Measurements from ENCODE around the gene IFT172.

Gene IFT172

DNA sequence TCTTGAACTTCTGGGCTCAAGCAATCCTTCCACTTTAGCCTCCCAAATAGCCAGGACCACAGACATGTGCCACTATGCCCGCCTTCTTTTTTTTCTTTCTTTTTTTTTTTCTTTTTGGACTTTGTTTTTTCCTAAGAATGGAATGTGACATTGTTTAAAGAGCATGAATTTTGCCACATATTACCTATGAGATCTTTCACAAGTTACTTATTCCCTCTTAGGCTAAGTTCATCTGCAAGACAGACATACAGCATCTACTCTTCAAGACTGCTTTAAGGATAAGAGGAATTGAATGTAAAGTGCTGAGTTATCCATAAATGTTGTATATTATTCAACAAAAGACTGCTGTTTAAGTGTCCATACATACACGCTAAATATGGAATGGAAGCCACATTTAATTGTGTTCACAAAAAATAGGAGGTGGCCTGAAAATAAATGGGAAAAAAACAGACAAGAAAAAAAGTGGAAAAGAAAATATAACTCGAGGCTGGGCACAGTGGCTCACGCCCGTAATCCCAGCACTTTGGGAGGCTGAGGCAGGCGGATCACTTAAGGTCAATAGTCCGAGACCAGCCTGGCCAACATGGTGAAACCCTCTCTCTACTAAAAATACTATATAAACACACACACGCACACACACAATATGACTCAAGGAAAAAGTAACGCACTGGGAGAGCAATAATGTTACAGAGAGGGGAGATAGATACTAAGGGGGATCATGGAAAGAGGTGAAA is 77.0 kb downstream of the IFT172 start:
- Histone ChIP-seq H3K4me1 (ENCODE audit: insufficient read depth, low read length, poor library complexity, severe bottlenecking) (peaks cover 17% of the 10 kb centered on the region), H3F3A (ENCODE audit: low read depth) (no peaks in the 10 kb centered on the region), H3K4me2 (ENCODE audit: low read depth, low read length, poor library complexity, severe bottlenecking) (no peak overlapping the region), H3K4me3 (ENCODE audit: low read length, poor library complexity, severe bottlenecking) (no peak overlapping the region), H3K9me3 (ENCODE audit: insufficient read depth, low read depth, low read length) (no peaks in the 10 kb centered on the region), H3K9me2 (replicated peaks; ENCODE audit: low read depth, low read length) (no peaks in the 10 kb centered on the region), H3K79me2 (ENCODE audit: insufficient read depth, low read length) (peaks cover 18% of the 10 kb centered on the region), H4K20me1 (ENCODE audit: insufficient read depth, low read length, poor library complexity, severe bottlenecking) (peaks cover 17% of the 10 kb centered on the region), H3K27me3 (ENCODE audit: insufficient read depth, low read length, poor library complexity, severe bottlenecking) (no peaks in the 10 kb centered on the region), H3K9ac (ENCODE audit: low read depth, low read length, poor library complexity, severe bottlenecking) (no peak overlapping the region), H3K36me3 (ENCODE audit: insufficient read depth, low read length) (no peaks in the 10 kb centered on the region), H2AFZ (ENCODE audit: low read length) (peak overlapping the region; percentile 44; the same call in 1 of the 2 replicates)
- no peak for TF ChIP-seq EZH2phosphoT487 (IDR thresholded peaks at IDR 0.05; ENCODE audit: borderline replicate concordance)
- TF ChIP-seq, protein P1, sequence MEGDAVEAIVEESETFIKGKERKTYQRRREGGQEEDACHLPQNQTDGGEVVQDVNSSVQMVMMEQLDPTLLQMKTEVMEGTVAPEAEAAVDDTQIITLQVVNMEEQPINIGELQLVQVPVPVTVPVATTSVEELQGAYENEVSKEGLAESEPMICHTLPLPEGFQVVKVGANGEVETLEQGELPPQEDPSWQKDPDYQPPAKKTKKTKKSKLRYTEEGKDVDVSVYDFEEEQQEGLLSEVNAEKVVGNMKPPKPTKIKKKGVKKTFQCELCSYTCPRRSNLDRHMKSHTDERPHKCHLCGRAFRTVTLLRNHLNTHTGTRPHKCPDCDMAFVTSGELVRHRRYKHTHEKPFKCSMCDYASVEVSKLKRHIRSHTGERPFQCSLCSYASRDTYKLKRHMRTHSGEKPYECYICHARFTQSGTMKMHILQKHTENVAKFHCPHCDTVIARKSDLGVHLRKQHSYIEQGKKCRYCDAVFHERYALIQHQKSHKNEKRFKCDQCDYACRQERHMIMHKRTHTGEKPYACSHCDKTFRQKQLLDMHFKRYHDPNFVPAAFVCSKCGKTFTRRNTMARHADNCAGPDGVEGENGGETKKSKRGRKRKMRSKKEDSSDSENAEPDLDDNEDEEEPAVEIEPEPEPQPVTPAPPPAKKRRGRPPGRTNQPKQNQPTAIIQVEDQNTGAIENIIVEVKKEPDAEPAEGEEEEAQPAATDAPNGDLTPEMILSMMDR (conservative IDR thresholded peaks at IDR 0.05; ENCODE audit: low read length), result no peak

- H3K9me2 ChIP-seq (replicated peaks; ENCODE audit: low read depth, low read length), result no peaks in the 10 kb centered on the region
- TF ChIP-seq EZH2phosphoT487 (IDR thresholded peaks at IDR 0.05; ENCODE audit: borderline replicate concordance), result no peak
- TF ChIP-seq, protein P1 (conservative IDR thresholded peaks at IDR 0.05; ENCODE audit: low read length), result no peak
- no peaks in the 10 kb centered on the region for H3K9me3 ChIP-seq (ENCODE audit: insufficient read depth, low read depth, low read length)
- peak within 1 kb of the TSS; percentile 79 for H3K9ac ChIP-seq (ENCODE audit: low read depth, low read length, poor library complexity, severe bottlenecking)
- H3F3A ChIP-seq (ENCODE audit: low read depth), result no peaks in the 10 kb centered on the region
- peaks cover 49% of the 10 kb centered on the region for H3K79me2 ChIP-seq (ENCODE audit: insufficient read depth, low read length)
- peak within 1 kb of the TSS; percentile 99 for H3K4me3 ChIP-seq (ENCODE audit: low read length, poor library complexity, severe bottlenecking)
- H4K20me1 ChIP-seq (ENCODE audit: insufficient read depth, low read length, poor library complexity, severe bottlenecking), result peaks cover 44% of the 10 kb centered on the region
- peaks cover 34% of the 10 kb centered on the region for H3K4me1 ChIP-seq (ENCODE audit: insufficient read depth, low read length, poor library complexity, severe bottlenecking)
- peak within 1 kb of the TSS; percentile 85 for H3K4me2 ChIP-seq (ENCODE audit: low read depth, low read length, poor library complexity, severe bottlenecking)
- peak within 1 kb of the TSS; percentile 80 for H2AFZ ChIP-seq (ENCODE audit: low read length)
- no peaks in the 10 kb centered on the region for H3K36me3 ChIP-seq (ENCODE audit: insufficient read depth, low read length)
- H3K27me3 ChIP-seq (ENCODE audit: insufficient read depth, low read length, poor library complexity, severe bottlenecking), result no peaks in the 10 kb centered on the region
Observed at GRCh38 chr2:27409321-27410073, 80.0 kb downstream of the IFT172 start, which contains the start of gene PPM1G. PPM1G (minus strand) TSS chr2:27409591; CDS start chr2:27409422, 169 bp downstream.

- Histone ChIP-seq H3K9me2 (replicated peaks; ENCODE audit: low read depth, low read length) (no peaks in the 10 kb centered on the region), H3F3A (ENCODE audit: low read depth) (no peaks in the 10 kb centered on the region), H3K79me2 (ENCODE audit: insufficient read depth, low read length) (peaks cover 56% of the 10 kb centered on the region), H3K9ac (ENCODE audit: low read depth, low read length, poor library complexity, severe bottlenecking) (peak overlapping the region; percentile 79), H3K9me3 (ENCODE audit: insufficient read depth, low read depth, low read length) (no peaks in the 10 kb centered on the region), H2AFZ (ENCODE audit: low read length) (peak overlapping the region; percentile 80), H3K4me1 (ENCODE audit: insufficient read depth, low read length, poor library complexity, severe bottlenecking) (peaks cover 41% of the 10 kb centered on the region), H3K4me3 (ENCODE audit: low read length, poor library complexity, severe bottlenecking) (peak overlapping the region; percentile 99), H3K27me3 (ENCODE audit: insufficient read depth, low read length, poor library complexity, severe bottlenecking) (no peaks in the 10 kb centered on the region), H3K36me3 (ENCODE audit: insufficient read depth, low read length) (no peaks in the 10 kb centered on the region), H4K20me1 (ENCODE audit: insufficient read depth, low read length, poor library complexity, severe bottlenecking) (peaks cover 51% of the 10 kb centered on the region), H3K4me2 (ENCODE audit: low read depth, low read length, poor library complexity, severe bottlenecking) (peak overlapping the region; percentile 85)
- TF ChIP-seq EZH2phosphoT487 (IDR thresholded peaks at IDR 0.05; ENCODE audit: borderline replicate concordance), result no peak
- TF ChIP-seq, protein P1 (conservative IDR thresholded peaks at IDR 0.05; ENCODE audit: low read length), result no peak
Observed at GRCh38 chr2:27408601-27409320, 80.8 kb downstream of the IFT172 start.

Measured in Loucy (cell line).